Erythroblast (primary cell): ENCODE data around the gene IGIP.

Source experiments
- GATA1 ChIP-seq: IDR thresholded peaks from 2 replicates; pipeline ENCODE4 v1.6.1; 2011; ENCODE audit warnings: low read depth, mild to moderate bottlenecking, control low read depth, low read length, moderate library complexity
- POLR2A ChIP-seq: IDR thresholded peaks from 2 replicates; pipeline ENCODE4 v1.6.1; 2011; ENCODE audit warnings: mild to moderate bottlenecking, low read length

DNA sequence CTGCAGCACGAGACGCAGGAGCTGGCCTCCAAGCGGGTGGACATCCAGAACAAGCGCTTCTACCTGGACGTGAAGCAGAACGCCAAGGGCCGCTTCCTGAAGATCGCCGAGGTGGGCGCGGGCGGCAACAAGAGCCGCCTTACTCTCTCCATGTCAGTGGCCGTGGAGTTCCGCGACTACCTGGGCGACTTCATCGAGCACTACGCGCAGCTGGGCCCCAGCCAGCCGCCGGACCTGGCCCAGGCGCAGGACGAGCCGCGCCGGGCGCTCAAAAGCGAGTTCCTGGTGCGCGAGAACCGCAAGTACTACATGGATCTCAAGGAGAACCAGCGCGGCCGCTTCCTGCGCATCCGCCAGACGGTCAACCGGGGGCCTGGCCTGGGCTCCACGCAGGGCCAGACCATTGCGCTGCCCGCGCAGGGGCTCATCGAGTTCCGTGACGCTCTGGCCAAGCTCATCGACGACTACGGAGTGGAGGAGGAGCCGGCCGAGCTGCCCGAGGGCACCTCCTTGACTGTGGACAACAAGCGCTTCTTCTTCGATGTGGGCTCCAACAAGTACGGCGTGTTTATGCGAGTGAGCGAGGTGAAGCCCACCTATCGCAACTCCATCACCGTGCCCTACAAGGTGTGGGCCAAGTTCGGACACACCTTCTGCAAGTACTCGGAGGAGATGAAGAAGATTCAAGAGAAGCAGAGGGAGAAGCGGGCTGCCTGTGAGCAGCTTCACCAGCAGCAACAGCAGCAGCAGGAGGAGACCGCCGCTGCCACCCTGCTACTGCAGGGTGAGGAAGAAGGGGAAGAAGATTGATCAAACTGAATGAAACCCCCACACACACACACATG lies 11.2 kb upstream of the IGIP start:
- TF ChIP-seq POLR2A (peak; percentile 66), GATA1 (no peak)
